Activated naive CD4-positive, alpha-beta T cell treated with anti-CD3 and anti-CD28 coated beads, Interleukin-2, amount 50 U/mL, for 72 hours (primary cell): Measurements from ENCODE around the gene FAM186B. TPM values are rescaled to one million over a fixed set of nuclear protein-coding genes. Genes with fewer than 3 reads are reported as not detected.
"Not testable (repeated sequence)": the region's sequence is repeated elsewhere in the genome, so short reads cannot be mapped to it uniquely, and the experiment has no call there.

ENCODE experiments used
- ATAC-seq, 2 donors: fragments of 150-1000 bp; cut with Tn5 transposase; 2 replicates each; pipeline ENCODE4 v1.10.0; 2021; ENCODE audit warnings: mild to moderate bottlenecking in 2 of 2, moderate library complexity in 2 of 2
- DNase-seq, 2 donors: peaks; one replicate each; pipeline ENCODE4 v3.0.0; 2021 to 2022; ENCODE audit warnings: low spot score in 2 of 2
- H3K27ac Mint-ChIP-seq, 2 donors: one replicate each; pipeline ENCODE4 v1.8.0; 2022; ENCODE audit warnings: mild to moderate bottlenecking in 2 of 2, mixed read lengths in 2 of 2
- H3K36me3 Mint-ChIP-seq, 2 donors: one replicate each; pipeline ENCODE4 v1.8.0; 2022; ENCODE audit warnings: mixed read lengths in 2 of 2
- H3K9me3 Mint-ChIP-seq, 2 donors: one replicate each; pipeline ENCODE4 v1.8.0; 2022; ENCODE audit warnings: mixed read lengths in 2 of 2
- total RNA-seq, 2 donors: library from RNA; stranded (reverse); gene quantifications; one replicate each; pipeline ENCODE4 v1.2.3, GENCODE V29; 2022

Gene FAM186B, protein sequence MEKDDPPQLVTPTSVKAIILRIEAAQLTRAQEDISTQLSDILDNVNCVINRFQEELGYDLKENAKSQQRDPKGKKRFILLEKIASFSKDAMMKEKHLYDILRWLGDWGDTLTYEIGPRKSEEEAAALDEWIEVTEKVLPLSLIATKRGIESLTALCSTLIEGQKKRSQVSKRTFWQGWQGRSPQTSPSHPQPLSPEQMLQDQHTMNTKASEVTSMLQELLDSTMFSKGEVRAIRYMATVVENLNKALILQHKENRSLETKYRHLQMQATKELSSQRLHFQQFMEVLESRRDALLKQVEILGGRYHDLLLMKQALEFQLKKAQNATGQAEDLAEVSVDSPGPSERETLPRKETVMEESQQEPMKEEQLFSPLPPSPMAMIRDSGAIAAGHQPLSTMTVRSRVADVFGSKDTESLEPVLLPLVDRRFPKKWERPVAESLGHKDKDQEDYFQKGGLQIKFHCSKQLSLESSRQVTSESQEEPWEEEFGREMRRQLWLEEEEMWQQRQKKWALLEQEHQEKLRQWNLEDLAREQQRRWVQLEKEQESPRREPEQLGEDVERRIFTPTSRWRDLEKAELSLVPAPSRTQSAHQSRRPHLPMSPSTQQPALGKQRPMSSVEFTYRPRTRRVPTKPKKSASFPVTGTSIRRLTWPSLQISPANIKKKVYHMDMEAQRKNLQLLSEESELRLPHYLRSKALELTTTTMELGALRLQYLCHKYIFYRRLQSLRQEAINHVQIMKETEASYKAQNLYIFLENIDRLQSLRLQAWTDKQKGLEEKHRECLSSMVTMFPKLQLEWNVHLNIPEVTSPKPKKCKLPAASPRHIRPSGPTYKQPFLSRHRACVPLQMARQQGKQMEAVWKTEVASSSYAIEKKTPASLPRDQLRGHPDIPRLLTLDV
- under 1 TPM; 0.16 to 0.18 TPM for total RNA-seq

DNA sequence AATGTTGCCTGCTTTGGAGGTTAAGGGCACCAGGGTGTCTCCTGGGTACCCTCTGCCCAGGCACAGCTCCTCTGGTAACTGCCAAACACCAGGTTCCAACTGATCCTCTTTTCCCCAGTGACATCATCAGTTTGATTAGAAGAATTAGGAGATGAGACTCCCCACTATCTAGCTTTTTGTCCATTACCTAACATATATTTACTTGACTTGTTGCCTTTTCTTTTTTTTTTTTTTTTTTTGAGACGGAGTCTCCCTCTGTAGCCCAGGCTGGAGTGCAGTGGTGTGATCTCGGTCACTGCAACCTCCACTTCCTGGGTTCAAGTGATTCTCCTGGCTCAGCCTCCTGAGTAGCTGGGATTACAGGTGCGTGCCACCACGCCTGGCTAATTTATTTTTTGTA is at the start of gene FAM186B:
Gene FAM186B (minus strand): TSS at position 101 of the 400 bp plus-strand sequence. CDS start 162 bp downstream, outside the sequence.
- DNase-seq, H3K36me3 Mint-ChIP-seq, ATAC-seq, H3K9me3 Mint-ChIP-seq, H3K27ac Mint-ChIP-seq: not testable (repeated sequence)

DNA sequence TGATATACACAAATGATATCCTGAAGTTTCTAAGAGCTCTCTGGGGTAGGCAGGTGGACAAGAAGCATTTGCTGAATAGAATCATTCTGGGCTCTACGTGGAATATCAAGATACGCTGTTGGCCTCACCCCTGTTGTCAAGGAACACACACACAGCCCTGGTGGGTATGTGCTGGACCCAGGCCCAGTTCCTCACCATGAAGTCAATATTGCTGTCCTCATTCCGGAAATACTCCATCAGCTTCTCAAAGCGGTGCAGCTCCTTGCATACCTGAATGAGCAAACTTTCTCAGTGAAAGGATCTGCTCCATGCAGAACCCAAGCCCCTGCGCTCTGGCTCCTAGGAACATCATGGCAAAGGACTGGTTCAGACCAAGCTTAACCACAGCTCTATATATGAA is 49.3 kb upstream of the FAM186B start:
- ATAC-seq (no peak), DNase-seq (no peak)
- H3K9me3 Mint-ChIP-seq = no peaks in the 10 kb centered on the region
- H3K27ac Mint-ChIP-seq = no peak overlapping the region
- peaks cover 10 to 25% of the 10 kb centered on the region in 2 donors for H3K36me3 Mint-ChIP-seq

DNA sequence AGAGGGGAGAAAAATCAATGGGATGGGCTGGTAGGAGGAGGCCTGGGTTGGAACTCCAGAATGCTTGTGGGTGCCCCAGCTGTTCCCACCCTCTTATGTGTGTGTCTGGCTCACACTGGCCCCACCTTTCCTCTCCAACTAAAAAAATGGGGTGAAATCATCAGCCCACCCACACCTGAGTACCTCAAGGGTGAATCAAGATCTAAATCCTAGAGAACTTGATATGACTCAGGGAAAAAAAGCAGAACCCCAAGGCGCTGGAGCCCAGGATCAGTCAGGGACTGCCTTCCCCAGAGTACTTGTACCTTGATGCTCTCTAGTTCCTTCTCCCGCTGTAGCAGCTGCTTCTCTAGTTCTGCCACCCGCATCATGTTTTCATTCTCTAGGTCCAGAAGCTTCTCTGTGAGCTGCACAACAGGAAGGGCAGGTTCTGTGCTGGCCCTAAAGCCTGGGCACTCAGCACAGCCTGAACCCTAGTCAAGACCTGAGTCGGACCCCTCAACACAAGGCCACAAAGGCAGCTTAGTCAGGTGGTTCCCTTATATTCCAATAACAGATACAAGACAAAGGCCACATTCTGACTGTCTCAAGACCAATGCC is 47.6 kb upstream of the FAM186B start:
- peaks cover 8 to 17% of the 10 kb centered on the region in 2 donors for H3K36me3 Mint-ChIP-seq
- H3K27ac Mint-ChIP-seq = peak overlapping the region in 1 of 2 donors; percentile 56
- H3K9me3 Mint-ChIP-seq = no peaks in the 10 kb centered on the region
- DNase-seq (no peak), ATAC-seq (no peak)

DNA sequence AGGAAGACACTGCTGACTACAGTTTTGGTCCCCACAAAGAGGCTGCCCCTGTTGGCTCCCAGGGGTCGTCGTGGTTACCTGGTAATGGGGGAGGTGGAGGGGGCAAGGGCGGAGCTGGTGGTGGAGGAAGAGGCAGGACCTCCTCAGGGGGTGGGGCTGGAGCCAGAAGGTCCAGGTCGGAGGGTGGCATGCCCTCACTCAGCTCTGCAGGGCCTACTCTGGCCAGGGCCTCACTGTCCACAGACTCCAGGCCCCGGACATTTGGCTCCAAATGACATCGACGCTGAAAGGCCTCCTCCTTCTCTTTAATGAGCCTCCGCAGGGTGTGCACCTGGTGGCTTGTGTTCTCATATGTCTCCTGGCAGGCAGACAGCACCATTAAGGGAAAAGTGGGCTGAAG is 46.4 kb upstream of the FAM186B start:
- no peak overlapping the region for H3K27ac Mint-ChIP-seq
- peaks cover 0 to 9% of the 10 kb centered on the region in 2 donors for H3K36me3 Mint-ChIP-seq
- DNase-seq (no peak), ATAC-seq (no peak)
- H3K9me3 Mint-ChIP-seq = no peaks in the 10 kb centered on the region

DNA sequence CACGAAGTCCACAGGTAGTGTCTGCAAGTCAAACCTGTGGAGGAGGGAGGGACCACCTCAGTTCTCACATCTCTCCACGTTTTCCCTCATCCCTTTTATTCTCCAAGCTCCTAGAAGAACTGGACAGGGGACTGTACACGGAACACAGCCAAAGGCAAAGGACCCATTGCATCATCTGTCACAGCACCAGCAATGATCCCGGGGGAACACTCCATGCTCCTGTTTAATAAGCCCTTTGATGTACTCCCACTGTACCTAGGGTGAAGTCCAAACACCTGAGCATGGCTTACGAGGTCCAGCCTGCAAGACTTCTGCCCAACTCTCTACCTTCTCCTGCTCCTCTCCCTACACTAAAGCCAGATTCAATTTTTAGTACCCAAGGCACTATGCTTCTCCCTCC is 44.5 kb upstream of the FAM186B start:
- ATAC-seq (no peak), DNase-seq (no peak)
- no peaks in the 10 kb centered on the region for H3K9me3 Mint-ChIP-seq
- H3K36me3 Mint-ChIP-seq = no peaks in the 10 kb centered on the region
- H3K27ac Mint-ChIP-seq = peak overlapping the region in 1 of 2 donors; percentile 47

DNA sequence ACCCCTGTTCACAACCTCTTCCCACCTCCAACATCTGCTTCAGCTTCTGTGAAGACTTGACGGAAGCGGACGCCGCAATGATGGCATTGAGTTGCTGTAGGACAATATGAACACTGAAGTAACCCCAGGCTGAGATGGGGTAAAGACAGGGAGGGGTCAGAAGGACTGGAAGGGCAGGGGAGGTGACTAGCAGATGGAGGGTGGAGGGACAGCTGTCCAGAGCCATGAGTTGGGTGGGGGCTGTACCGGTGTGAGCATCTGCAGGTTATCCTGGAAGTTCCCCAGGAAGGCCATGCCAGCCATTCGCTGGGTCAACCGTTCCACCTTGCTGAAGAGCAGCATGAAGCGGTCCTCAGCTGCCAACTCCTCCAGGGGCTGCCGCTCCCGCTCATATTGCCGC is 44.0 kb upstream of the FAM186B start:
- no peaks in the 10 kb centered on the region for H3K9me3 Mint-ChIP-seq
- H3K36me3 Mint-ChIP-seq = no peaks in the 10 kb centered on the region
- ATAC-seq (no peak), DNase-seq (no peak)
- H3K27ac Mint-ChIP-seq = peak overlapping the region; percentile 44 to 70

DNA sequence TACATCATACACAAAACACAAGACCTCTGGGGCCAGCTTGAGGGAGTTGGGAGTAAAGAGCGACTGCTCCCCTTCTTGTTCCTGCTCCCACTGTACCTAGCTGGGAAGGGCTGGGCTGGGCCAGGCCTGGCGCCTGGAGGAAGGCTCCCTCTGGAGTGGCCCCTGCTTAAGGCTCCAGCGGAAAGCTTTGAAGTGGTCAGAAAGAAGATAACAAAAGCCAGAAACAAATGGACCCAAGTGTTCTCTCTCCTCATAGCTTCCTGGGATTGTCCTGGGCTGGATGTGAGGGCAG is 43.2 kb upstream of the FAM186B start:
- Mint-ChIP-seq H3K36me3 (no peaks in the 10 kb centered on the region), H3K9me3 (no peaks in the 10 kb centered on the region), H3K27ac (peak overlapping the region in 1 of 2 donors; percentile 70)
- no peak for ATAC-seq
- DNase-seq = no peak

DNA sequence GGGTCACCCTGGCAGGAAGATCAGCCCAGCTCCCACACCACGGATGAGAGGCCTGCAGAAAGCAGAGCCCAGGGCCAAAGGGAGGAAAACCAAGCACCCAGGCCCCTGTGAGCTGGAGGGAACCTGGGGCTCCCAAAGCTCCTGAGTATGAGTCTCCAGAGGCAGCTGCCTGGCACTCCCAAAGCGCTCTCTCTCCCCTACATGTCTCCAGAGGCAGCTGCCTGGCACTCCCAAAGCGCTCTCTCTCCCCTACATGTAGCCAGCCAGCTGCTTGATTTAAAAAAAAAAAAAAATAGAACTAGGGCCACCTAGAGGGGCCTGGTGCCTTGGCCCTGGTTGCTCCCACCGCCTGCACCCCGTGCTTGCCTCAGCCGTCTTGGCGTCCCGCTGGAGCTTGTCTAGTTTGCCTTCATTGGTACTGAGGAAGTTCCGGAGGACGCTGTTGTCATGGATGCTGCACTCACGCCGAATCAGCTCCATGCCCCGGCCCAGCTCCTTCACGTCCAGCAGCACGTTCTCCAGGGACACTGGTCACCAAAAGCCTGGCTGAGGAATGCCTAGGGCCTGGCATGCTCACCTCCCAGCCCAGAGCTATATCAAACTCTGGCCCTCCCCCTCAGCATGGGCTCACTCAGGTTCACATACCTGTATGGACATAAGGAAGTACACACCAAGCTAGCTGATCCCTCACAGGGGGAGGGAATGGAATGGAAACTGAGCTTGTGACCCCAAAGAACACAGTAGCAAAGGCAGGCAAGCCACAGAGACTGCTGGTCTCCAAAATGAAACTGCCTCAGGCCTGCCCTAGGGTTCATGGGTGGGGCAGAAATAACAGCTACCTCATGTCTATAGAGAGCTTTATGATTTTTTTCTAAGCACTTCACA is 42.6 kb upstream of the FAM186B start:
- no peaks in the 10 kb centered on the region for H3K36me3 Mint-ChIP-seq
- no peak for DNase-seq

DNA sequence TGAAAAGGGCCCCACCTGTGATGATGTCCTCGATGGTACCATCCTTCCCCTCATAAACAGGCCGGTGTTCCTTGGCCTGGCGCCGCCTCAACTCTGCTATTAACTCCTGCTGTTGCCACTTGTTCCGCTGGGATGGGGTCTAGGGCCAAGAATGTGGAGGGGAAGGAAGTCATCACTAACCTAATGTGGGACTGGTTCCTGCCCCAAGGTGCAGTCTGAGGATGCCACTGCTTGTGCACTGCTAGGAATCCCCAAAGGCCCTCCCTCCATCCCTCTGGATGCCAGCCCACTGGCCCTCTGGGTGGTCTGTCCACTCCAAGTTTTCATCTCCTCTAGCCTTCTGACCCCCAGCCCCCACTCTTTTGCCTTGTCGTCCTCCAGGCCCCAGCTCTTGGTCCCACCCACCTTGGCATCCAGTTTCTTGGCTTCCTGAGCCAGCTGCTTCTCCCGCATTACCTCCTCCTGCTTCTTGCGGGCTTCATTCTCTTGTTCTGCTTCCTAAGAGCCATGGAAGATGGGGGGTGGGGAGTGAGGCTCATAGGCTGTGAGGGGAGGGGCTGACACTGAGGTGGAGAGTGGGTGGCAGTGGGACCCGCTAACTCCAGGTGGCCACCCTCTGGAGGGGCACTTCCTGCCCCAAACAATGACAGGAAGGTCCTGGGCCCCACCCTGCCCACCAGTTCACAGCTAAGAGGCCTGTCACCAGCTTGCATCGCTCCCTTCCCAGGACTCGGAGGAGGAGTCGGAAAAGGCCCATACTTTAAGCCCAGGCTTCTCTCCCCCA is 41.6 kb upstream of the FAM186B start:
- no peaks in the 10 kb centered on the region for H3K36me3 Mint-ChIP-seq
- no peaks in the 10 kb centered on the region for H3K9me3 Mint-ChIP-seq
- ATAC-seq (no peak), DNase-seq (no peak)
- peak overlapping the region; percentile 60 to 70 for H3K27ac Mint-ChIP-seq

More for the DNA sequence above, 42.6 kb upstream of the FAM186B start:
- Mint-ChIP-seq H3K27ac (peak overlapping the region; percentile 70 to 72), H3K9me3 (no peaks in the 10 kb centered on the region)
- no peak for ATAC-seq

DNA sequence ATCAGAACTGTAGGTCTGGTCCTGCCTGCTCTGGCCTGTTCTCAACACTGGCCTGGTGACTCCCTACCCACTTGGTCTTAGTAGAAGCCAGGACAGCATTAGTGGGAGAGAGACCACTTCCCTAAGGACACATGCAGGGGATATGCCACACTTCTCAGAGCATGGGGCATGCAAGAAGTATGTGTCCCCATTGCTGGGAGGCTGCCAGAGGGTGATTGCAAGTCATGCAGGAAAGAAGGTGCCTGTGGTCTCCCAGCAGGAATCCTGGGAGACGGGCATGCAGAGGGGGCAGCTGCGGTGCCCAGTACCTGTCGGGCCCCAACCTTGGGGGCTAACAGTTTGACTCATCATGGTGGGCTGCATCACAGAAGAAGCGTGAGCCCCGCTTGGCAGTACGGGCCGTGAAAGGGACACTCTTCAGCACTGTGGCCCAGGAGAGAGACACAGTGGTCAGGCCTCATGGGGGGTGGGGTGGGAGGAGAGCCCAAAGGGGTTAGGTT is 40.9 kb upstream of the FAM186B start:
- no peak for ATAC-seq
- no peak for DNase-seq
- Mint-ChIP-seq H3K9me3 (no peaks in the 10 kb centered on the region), H3K36me3 (no peaks in the 10 kb centered on the region), H3K27ac (no peak overlapping the region)

DNA sequence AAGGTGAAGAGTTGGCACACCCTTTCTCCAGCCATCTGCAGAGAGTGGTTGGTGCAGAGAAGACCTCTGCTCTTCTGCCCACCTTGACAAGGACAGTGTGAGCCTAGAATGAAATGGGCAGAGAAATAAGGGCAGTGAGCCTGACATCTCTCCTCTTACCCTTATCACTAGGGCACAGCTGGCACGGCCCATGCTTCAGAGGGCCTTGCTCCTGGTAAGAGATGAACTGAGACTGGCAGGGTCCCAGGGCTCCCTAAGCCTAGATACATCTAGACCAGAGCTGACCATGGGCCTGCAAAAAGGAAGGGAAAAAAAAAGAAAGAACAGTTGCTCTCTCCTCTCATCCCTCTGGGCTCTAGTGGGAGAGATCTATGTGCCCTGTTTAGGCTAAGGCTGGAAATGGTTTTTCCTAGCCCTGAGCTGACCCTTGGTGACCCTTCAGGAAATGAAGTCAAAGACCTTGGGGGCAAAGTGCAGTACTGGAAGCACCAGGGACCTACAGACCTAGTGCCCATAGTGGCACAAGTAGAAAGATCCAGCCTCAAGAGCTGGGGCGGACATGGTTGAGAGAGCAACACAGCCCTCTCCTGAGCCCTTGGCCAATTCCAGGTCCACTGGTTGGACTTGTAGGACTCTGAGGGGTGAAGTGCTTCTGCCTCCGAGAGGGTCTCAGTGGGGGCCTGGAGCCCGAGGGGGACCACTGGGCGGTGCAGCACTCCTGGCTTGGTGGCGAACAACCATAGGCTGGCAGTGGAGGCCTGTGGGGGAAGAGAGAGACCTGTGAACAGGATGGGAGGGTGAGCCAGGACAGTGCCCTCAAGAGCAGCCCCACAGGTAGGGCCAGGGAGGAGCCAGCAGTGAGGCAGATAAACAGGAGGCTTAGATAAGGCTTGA is 40.0 kb upstream of the FAM186B start:
- Mint-ChIP-seq H3K27ac (peak overlapping the region; percentile 6 to 56), H3K9me3 (no peaks in the 10 kb centered on the region), H3K36me3 (no peaks in the 10 kb centered on the region)
- no peak for ATAC-seq
- no peak for DNase-seq

DNA sequence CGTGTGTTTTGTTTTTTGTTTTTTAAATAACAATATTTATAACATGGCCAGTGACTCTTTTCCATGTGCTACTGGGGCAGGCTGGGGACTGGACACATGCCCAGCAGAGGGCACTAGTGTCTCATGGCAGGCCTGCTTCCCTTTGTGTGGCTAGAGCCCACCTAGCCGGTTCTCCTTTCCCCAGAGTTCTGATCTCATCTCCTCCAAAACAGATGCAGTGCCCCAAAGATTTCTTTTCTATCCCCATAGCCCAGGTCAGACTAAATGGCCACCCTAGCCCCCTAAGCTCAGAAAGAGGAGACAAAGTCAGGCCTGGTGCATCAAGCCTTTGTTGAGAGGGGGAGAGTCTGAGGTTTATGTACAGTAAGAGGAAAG is 39.2 kb upstream of the FAM186B start:
- peak; percentile 85 to 93 for ATAC-seq
- peak overlapping the region; percentile 56 to 92 for H3K27ac Mint-ChIP-seq

DNA sequence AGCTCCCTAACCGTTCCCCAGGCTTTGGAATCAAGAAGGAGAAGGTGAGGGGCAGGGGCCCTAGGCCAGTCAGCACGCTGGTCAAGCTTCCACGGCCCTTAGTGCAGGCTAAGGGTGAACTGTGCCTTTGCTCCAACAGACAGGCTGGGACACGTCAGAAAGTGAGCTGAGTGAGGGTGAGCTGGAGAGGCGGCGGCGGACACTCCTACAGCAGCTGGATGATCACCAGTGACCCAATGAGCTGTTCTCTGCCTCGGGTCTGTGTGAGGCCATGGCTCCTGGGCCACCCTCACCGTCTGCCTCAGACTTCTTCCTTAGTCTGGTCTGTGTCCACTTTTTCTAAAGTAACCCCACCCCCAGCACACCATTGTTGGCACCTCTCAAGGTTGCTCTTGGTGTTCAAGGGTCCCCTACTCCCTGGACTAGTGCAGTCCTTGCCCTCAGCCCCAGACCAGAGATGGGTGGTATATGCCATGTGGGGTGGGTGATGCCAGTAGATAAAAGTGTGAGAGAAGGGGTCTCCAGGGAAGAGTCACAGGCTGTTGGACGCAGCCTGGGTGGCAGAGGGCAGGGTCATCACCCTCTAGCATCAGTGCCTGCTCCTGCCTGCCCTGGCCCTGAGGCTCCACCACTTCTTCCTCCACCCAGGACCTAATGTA is 38.7 kb upstream of the FAM186B start:
- Mint-ChIP-seq H3K9me3 (no peaks in the 10 kb centered on the region), H3K36me3 (no peaks in the 10 kb centered on the region), H3K27ac (peak overlapping the region; percentile 56 to 92)
- no peak for DNase-seq
- peak; percentile 16 to 47 for ATAC-seq

More for the DNA sequence above, 39.2 kb upstream of the FAM186B start:
- Mint-ChIP-seq H3K36me3 (no peaks in the 10 kb centered on the region), H3K9me3 (no peaks in the 10 kb centered on the region)
- peak; percentile 71 to 79 for DNase-seq

DNA sequence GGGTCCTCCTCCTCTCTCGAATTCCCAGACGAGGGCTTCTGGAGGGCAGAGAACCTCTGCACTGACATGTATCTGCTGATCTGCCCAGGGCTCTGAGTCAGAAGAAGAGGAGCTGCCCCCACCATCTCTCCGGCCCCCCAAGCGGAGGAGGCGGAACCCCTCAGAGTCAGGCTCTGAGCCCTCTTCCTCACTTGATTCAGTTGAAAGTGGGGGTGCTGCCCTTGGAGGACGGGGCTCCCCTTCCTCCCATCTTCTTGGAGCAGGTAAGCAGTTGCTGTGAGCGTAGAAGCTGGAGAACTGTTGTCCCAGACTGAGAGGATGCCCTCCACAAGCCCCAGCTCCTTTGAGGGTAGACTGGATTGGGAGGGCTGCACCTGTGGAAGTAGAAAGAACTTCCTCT is 37.7 kb upstream of the FAM186B start:
- no peaks in the 10 kb centered on the region for H3K9me3 Mint-ChIP-seq
- DNase-seq (no peak), ATAC-seq (no peak)
- no peaks in the 10 kb centered on the region for H3K36me3 Mint-ChIP-seq
- H3K27ac Mint-ChIP-seq = peak overlapping the region; percentile 52 to 91
